Effector CD4-positive, alpha-beta T cell (primary cell): ENCODE results near the gene VIPR2.
"Not testable (repeated sequence)": the region's sequence is repeated elsewhere in the genome, so short reads cannot be mapped to it uniquely, and the experiment has no call there.

Experiments used
- DNase-seq: peaks from one replicate; pipeline ENCODE4 v3.0.0-alpha.2; 2020

Gene VIPR2

GRCh38 chr7:159004411-159004810, 140.3 kb downstream of the VIPR2 start:
- DNase-seq, result no peak

- no peak for DNase-seq
These were observed 142.9 kb downstream of the VIPR2 start for GRCh38 chr7:159001811-159002210.

GRCh38 chr7:159000859-159001435, 143.7 kb downstream of the VIPR2 start:
- no peak for DNase-seq

GRCh38 chr7:159000070-159000469, 144.6 kb downstream of the VIPR2 start:
- no peak for DNase-seq

- no peak for DNase-seq
These were observed 145.2 kb downstream of the VIPR2 start for GRCh38 chr7:158999496-158999895.

GRCh38 chr7:158998261-158998660, 146.4 kb downstream of the VIPR2 start:
- DNase-seq, result not testable (repeated sequence)

- no peak for DNase-seq
These were observed 147.2 kb downstream of the VIPR2 start for GRCh38 chr7:158997471-158997870.

GRCh38 chr7:158997110-158997453, 147.6 kb downstream of the VIPR2 start:
- DNase-seq, result no peak

GRCh38 chr7:158996214-158997109, 148.2 kb downstream of the VIPR2 start:
- no peak for DNase-seq

GRCh38 chr7:158995514-158995913, 149.2 kb downstream of the VIPR2 start:
- no peak for DNase-seq

- DNase-seq, result no peak
These were observed 150.0 kb downstream of the VIPR2 start for GRCh38 chr7:158994687-158995086.

GRCh38 chr7:158993591-158993990, 151.1 kb downstream of the VIPR2 start:
- no peak for DNase-seq

- DNase-seq, result no peak
These were observed 151.9 kb downstream of the VIPR2 start for GRCh38 chr7:158992759-158993158.

- no peak for DNase-seq
These were observed 152.6 kb downstream of the VIPR2 start for GRCh38 chr7:158991824-158992621.

- no peak for DNase-seq
These were observed 155.7 kb downstream of the VIPR2 start for GRCh38 chr7:158988996-158989395.

- DNase-seq, result no peak
These were observed 156.3 kb downstream of the VIPR2 start for GRCh38 chr7:158988302-158988862.

- DNase-seq, result no peak
These were observed 157.0 kb downstream of the VIPR2 start for GRCh38 chr7:158987691-158988090.

GRCh38 chr7:158985583-158985982, 159.1 kb downstream of the VIPR2 start:
- DNase-seq, result no peak

- DNase-seq, result not testable (repeated sequence)
These were observed 160.7 kb downstream of the VIPR2 start for GRCh38 chr7:158984007-158984406.

- DNase-seq, result not testable (repeated sequence)
These were observed 162.6 kb downstream of the VIPR2 start for GRCh38 chr7:158982080-158982479.

GRCh38 chr7:158979635-158980351, 164.9 kb downstream of the VIPR2 start:
- no peak for DNase-seq

- no peak for DNase-seq
These were observed 165.6 kb downstream of the VIPR2 start for GRCh38 chr7:158979023-158979529.
